ENCODE measurements around the gene SERPINB12. TPM values are rescaled to one million over a fixed set of nuclear protein-coding genes. Genes with fewer than 3 reads are reported as not detected.

SERPINB12 gene
- total and polyA plus RNA-seq, 2 of the 13 experiments (the other 11 are each of a cell fraction or from before 2014, with no cell fraction given) = not detected

DNA sequence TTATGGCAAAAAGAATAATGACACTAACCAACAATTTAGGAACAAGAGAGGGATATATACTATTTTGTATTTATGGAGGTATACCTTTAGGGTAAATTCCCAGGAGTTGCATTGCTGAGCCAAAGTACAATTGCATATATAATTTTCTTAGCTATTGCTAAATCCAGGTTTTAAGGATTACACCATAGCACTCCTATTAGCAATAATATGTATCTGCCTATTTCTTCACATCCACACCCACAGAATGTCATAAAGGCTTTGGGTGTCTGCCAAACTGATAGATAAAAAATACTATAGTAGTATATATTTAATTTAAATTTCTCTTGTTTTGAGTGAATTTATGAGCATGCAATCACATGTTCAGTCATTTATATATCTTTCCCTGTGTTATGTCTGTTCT is 33.5 kb downstream of the SERPINB12 start:
- no peak overlapping the region for H3K4me2 ChIP-seq (ENCODE audit: low read depth, low read length)
- ChIA-PET CTCF (ENCODE audit: low intra/inter-chr PET ratio, low total read pairs) (no interaction called here), POLR2A (no interaction called here)
- no peak overlapping the region for H3K4me3 ChIP-seq (replicated peaks in 1 of 3; ENCODE audit: insufficient read depth in 1 of 3, low read depth in 2 of 3, low read length in 3 of 3)
- TF ChIP-seq SNAPC2 (CRISPR knock-in tag; IDR thresholded peaks at IDR 0.05) (no peak), CEBPG (CRISPR knock-in tag; IDR thresholded peaks at IDR 0.05) (no peak), ZNF383 (CRISPR knock-in tag; IDR thresholded peaks at IDR 0.05; ENCODE audit: borderline replicate concordance) (no peak), SRF (IDR thresholded peaks at IDR 0.05; ENCODE audit: low read depth, low read length) (no peak), ZNF543 (CRISPR knock-in tag; IDR thresholded peaks at IDR 0.05) (no peak), CHD4 (IDR thresholded peaks at IDR 0.05; ENCODE audit: borderline replicate concordance, low read length) (no peak), RAD51 (IDR thresholded peaks at IDR 0.05; ENCODE audit: borderline replicate concordance) (no peak), ZNF615 (CRISPR knock-in tag; IDR thresholded peaks at IDR 0.05; ENCODE audit: borderline replicate concordance) (no peak), HDAC6 (IDR thresholded peaks at IDR 0.05; ENCODE audit: low read depth, low read length) (no peak), ZNF264 (CRISPR knock-in tag; IDR thresholded peaks at IDR 0.05) (no peak), SRSF9 (IDR thresholded peaks at IDR 0.05; ENCODE audit: borderline replicate concordance, insufficient read depth, low read depth, low read length, poor library complexity, severe bottlenecking) (no peak), ZNF205 (CRISPR knock-in tag; IDR thresholded peaks at IDR 0.05) (no peak), TSC22D2 (CRISPR knock-in tag; IDR thresholded peaks at IDR 0.05; ENCODE audit: borderline replicate concordance) (no peak), ZBTB20 (CRISPR knock-in tag; IDR thresholded peaks at IDR 0.05; ENCODE audit: borderline replicate concordance, low read depth) (no peak)
- TF ChIP-seq, protein P1, sequence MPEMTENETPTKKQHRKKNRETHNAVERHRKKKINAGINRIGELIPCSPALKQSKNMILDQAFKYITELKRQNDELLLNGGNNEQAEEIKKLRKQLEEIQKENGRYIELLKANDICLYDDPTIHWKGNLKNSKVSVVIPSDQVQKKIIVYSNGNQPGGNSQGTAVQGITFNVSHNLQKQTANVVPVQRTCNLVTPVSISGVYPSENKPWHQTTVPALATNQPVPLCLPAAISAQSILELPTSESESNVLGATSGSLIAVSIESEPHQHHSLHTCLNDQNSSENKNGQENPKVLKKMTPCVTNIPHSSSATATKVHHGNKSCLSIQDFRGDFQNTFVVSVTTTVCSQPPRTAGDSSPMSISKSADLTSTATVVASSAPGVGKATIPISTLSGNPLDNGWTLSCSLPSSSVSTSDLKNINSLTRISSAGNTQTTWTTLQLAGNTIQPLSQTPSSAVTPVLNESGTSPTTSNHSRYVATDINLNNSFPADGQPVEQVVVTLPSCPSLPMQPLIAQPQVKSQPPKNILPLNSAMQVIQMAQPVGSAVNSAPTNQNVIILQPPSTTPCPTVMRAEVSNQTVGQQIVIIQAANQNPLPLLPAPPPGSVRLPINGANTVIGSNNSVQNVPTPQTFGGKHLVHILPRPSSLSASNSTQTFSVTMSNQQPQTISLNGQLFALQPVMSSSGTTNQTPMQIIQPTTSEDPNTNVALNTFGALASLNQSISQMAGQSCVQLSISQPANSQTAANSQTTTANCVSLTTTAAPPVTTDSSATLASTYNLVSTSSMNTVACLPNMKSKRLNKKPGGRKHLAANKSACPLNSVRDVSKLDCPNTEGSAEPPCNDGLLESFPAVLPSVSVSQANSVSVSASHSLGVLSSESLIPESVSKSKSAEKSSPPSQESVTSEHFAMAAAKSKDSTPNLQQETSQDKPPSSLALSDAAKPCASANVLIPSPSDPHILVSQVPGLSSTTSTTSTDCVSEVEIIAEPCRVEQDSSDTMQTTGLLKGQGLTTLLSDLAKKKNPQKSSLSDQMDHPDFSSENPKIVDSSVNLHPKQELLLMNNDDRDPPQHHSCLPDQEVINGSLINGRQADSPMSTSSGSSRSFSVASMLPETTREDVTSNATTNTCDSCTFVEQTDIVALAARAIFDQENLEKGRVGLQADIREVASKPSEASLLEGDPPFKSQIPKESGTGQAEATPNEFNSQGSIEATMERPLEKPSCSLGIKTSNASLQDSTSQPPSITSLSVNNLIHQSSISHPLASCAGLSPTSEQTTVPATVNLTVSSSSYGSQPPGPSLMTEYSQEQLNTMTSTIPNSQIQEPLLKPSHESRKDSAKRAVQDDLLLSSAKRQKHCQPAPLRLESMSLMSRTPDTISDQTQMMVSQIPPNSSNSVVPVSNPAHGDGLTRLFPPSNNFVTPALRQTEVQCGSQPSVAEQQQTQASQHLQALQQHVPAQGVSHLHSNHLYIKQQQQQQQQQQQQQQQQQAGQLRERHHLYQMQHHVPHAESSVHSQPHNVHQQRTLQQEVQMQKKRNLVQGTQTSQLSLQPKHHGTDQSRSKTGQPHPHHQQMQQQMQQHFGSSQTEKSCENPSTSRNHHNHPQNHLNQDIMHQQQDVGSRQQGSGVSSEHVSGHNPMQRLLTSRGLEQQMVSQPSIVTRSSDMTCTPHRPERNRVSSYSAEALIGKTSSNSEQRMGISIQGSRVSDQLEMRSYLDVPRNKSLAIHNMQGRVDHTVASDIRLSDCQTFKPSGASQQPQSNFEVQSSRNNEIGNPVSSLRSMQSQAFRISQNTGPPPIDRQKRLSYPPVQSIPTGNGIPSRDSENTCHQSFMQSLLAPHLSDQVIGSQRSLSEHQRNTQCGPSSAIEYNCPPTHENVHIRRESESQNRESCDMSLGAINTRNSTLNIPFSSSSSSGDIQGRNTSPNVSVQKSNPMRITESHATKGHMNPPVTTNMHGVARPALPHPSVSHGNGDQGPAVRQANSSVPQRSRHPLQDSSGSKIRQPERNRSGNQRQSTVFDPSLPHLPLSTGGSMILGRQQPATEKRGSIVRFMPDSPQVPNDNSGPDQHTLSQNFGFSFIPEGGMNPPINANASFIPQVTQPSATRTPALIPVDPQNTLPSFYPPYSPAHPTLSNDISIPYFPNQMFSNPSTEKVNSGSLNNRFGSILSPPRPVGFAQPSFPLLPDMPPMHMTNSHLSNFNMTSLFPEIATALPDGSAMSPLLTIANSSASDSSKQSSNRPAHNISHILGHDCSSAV (CRISPR knock-in tag; IDR thresholded peaks at IDR 0.05; ENCODE audit: borderline replicate concordance) = no peak
- no peak overlapping the region for H3K9ac ChIP-seq (ENCODE audit: insufficient read depth, low read depth, low read length)
- in situ Hi-C loops (cut with HindIII; ENCODE audit: extremely low pct_ligation_motif_present, low pct_unique_long_range_greater_than_20kb) (no loop called here), intact Hi-C loops (cut with micrococcal nuclease; ENCODE audit: unreplicated experiment) (loop anchor here (1.0 kb wide), 1 partner anchor 12 kb away; no protein-coding TSS in a partner anchor)
- no peaks in the 10 kb centered on the region for H3K27me3 ChIP-seq (ENCODE audit: control insufficient read depth in 1 of 2, insufficient read depth in 2 of 2, low read length in 2 of 2)
- BruUV-seq (replicated peaks) = no TSS peak
- ATAC-seq = no peak
- no peak for FAIRE-seq
- no peak overlapping the region for H3K27ac ChIP-seq (ENCODE audit: extremely low read length, insufficient read depth, low read length)
- H3K9me3 ChIP-seq (ENCODE audit: low read length) = no peaks in the 10 kb centered on the region
- no peaks in the 10 kb centered on the region for H3K36me3 ChIP-seq (replicated peaks in 1 of 2; ENCODE audit: control insufficient read depth in 1 of 2, insufficient read depth in 2 of 2, low read length in 2 of 2)
- H2AFZ ChIP-seq (ENCODE audit: low read length) = no peak overlapping the region
- no peaks in the 10 kb centered on the region for H4K20me1 ChIP-seq (ENCODE audit: insufficient read depth, low read length)
- no peak for DNase-seq (ENCODE audit: low spot score)
- H3K79me2 ChIP-seq (ENCODE audit: insufficient read depth, low read length) = no peaks in the 10 kb centered on the region
- H3K4me1 ChIP-seq (ENCODE audit: insufficient read depth, low read length) = no peaks in the 10 kb centered on the region

Measured in HepG2 (cell line).